DND-41 (cell line): ENCODE results near the gene ATP2B3.

ENCODE experiments used
- CTCF ChIP-seq: IDR thresholded peaks from 2 replicates; pipeline ENCODE4 v1.5.1; 2012; ENCODE audit warnings: borderline replicate concordance, low read length, moderate library complexity, mild to moderate bottlenecking; ENCODE audit not compliant: poor library complexity, severe bottlenecking; ENCODE audit errors: extremely low read depth
- EZH2 ChIP-seq: IDR thresholded peaks from 3 replicates; pipeline ENCODE4 v1.6.1; 2012; ENCODE audit warnings: borderline replicate concordance, low read depth, mild to moderate bottlenecking, moderate library complexity, low read length, inconsistent platforms; ENCODE audit not compliant: severe bottlenecking

GRCh38 chrX:153590961-153591956 is 73.8 kb downstream of the ATP2B3 start:
- TF ChIP-seq CTCF (no peak), EZH2 (no peak)
